Measurements from ENCODE around the gene GALNT10.

- TF ChIP-seq SUZ12 (IDR thresholded peaks at IDR 0.05; ENCODE audit: extremely low read depth, insufficient read depth, insufficient read length) (no peak), YY1 (IDR thresholded peaks at IDR 0.05; ENCODE audit: insufficient read depth, insufficient read length) (no peak), ZNF274 (IDR thresholded peaks at IDR 0.05; ENCODE audit: low read depth, low read length) (no peak)
Observed at GRCh38 chr5:154190595-154191304, at the start of gene GALNT10.

All from NT2/D1 (cell line).